Measurements from ENCODE around the gene RGPD3.
"Not testable (repeated sequence)": the region's sequence is repeated elsewhere in the genome, so short reads cannot be mapped to it uniquely, and the experiment has no call there.

DNA sequence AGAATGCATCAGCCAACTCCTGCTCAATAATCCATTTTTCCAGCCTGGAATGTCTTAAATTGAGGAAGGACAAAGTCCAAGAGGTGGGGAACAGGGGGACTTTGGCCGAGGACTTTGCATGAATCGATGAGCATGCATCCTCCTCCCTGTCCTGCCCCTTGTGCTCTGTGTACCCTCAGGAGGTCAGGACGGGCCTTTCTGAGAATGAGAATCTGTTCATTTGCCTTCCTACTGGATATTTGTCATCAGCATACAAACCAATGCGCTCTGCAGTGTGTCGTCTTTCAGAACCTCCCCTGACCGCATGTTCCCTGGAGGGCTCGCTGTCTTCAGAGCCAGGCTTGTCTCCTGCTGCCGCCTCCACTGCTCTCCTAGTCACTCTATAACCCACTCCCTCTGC lies 83.7 kb downstream of the RGPD3 start:
- TF ChIP-seq POLR2A (IDR thresholded peaks at IDR 0.05), result not testable (repeated sequence)
- TF ChIP-seq, protein P1, sequence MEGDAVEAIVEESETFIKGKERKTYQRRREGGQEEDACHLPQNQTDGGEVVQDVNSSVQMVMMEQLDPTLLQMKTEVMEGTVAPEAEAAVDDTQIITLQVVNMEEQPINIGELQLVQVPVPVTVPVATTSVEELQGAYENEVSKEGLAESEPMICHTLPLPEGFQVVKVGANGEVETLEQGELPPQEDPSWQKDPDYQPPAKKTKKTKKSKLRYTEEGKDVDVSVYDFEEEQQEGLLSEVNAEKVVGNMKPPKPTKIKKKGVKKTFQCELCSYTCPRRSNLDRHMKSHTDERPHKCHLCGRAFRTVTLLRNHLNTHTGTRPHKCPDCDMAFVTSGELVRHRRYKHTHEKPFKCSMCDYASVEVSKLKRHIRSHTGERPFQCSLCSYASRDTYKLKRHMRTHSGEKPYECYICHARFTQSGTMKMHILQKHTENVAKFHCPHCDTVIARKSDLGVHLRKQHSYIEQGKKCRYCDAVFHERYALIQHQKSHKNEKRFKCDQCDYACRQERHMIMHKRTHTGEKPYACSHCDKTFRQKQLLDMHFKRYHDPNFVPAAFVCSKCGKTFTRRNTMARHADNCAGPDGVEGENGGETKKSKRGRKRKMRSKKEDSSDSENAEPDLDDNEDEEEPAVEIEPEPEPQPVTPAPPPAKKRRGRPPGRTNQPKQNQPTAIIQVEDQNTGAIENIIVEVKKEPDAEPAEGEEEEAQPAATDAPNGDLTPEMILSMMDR (IDR thresholded peaks at IDR 0.05), result not testable (repeated sequence)
